Stimulated activated CD8-positive, alpha-beta memory T cell treated with anti-CD3 and anti-CD28 coated beads, Interleukin-12 subunit alpha, Interleukin-12 subunit beta, amount 100 ng/mL, for 4 hours (primary cell): ENCODE results near the gene SRMS.

Experiments
- DNase-seq: peaks from one replicate; pipeline ENCODE4 v3.0.0-alpha.2; 2020; ENCODE audit warnings: low read depth

The SRMS gene, protein sequence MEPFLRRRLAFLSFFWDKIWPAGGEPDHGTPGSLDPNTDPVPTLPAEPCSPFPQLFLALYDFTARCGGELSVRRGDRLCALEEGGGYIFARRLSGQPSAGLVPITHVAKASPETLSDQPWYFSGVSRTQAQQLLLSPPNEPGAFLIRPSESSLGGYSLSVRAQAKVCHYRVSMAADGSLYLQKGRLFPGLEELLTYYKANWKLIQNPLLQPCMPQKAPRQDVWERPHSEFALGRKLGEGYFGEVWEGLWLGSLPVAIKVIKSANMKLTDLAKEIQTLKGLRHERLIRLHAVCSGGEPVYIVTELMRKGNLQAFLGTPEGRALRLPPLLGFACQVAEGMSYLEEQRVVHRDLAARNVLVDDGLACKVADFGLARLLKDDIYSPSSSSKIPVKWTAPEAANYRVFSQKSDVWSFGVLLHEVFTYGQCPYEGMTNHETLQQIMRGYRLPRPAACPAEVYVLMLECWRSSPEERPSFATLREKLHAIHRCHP

GRCh38 chr20:63547725-63548480 is at the start of gene SRMS:
SRMS (minus strand) TSS chr20:63547749; CDS start chr20:63547463, 286 bp downstream.
- no peak for DNase-seq

GRCh38 chr20:63596423-63596822 is 48.9 kb upstream of the SRMS start:
- no peak for DNase-seq

- no peak for DNase-seq
Observed at GRCh38 chr20:63595416-63596127, 48.0 kb upstream of the SRMS start.

- DNase-seq, result no peak
Observed at GRCh38 chr20:63594043-63594561, 46.6 kb upstream of the SRMS start.

DNA sequence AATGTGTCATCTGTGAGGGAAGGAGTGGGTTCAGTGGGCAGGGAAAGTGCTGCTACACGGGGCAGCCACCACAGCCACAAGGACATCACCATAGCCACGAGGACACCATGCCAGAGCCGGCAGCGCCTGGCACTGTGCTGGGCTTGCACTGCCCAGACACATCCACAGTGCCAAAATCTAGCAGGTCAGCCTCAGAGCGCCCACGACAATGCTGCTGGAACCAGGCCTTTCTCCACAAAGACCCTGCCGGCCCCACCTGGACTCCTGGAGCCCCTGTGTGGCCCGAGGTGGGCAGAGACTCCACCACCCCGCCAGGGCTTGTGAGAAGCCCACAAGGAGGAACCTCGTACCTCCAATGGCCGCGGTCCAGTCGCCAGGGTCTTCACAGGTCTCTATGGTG is 45.1 kb upstream of the SRMS start:
- DNase-seq, result no peak

GRCh38 chr20:63591786-63592355 is 44.3 kb upstream of the SRMS start:
- no peak for DNase-seq

- no peak for DNase-seq
Observed at GRCh38 chr20:63591147-63591533, 43.6 kb upstream of the SRMS start.

DNA sequence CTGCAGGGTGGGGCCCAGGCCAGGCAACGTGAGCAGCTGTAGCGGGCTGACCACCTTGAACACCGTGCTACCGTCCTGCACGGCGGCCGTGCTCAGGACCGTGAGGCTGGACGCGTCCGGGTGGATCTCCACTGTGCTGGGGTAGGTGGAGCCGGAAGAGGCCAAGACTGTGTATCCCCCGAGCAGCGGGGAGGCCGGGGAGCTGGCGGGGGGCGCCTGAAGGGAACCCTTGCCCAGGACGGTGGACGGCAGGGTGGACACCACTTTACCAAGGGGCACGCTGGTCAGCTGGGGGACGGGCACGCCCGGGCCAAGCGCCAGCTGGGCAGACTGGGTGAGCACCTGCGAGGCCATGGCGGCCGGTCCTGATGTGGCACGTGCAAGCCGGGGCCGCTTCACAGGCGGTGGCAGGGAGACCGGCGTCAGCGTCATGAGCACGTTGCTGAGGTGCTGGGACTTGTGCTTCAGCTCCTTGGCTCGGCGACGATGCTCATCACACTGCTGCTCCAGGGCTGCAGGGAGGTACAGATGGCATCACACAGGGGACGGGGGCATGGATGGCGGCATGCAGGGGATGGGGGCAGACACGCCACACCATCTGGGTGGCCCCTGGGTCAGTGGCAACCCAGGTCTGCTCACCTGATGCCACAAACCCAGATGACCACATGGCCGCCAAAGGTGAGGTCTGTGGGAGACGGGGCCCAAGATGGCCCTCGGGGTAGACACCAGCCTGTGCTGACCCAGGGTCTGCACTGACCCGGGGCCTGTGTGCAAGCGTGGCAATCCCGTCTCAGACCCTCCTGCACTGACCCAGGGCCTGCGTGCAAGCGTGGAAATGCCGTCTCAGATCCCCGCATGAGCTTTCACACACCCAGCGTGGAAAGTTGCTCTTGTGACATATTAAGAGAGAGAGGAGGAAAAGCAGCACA is 42.9 kb upstream of the SRMS start:
- no peak for DNase-seq

- DNase-seq, result no peak
Observed at GRCh38 chr20:63589261-63590217, 42.0 kb upstream of the SRMS start.

DNA sequence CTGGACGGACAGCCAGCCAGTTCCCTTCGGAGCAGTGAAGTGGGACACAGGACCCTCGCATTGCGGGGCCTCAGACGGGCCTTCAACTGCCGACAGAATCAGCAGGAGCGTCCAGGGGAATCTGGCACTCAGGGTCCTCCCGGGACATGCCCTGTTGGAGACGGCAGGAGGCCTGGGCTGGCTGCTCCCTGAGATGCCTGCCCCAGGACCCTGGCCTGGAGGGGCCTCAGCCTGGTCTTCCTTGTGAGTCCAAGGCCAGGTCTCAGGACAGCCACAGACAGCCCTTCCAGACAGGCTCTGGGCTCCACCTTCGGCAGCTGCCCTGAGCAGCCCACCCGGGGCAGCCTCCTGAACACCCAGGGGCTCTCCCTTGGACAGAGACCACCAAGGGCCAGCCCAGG is 41.1 kb upstream of the SRMS start:
- no peak for DNase-seq

DNA sequence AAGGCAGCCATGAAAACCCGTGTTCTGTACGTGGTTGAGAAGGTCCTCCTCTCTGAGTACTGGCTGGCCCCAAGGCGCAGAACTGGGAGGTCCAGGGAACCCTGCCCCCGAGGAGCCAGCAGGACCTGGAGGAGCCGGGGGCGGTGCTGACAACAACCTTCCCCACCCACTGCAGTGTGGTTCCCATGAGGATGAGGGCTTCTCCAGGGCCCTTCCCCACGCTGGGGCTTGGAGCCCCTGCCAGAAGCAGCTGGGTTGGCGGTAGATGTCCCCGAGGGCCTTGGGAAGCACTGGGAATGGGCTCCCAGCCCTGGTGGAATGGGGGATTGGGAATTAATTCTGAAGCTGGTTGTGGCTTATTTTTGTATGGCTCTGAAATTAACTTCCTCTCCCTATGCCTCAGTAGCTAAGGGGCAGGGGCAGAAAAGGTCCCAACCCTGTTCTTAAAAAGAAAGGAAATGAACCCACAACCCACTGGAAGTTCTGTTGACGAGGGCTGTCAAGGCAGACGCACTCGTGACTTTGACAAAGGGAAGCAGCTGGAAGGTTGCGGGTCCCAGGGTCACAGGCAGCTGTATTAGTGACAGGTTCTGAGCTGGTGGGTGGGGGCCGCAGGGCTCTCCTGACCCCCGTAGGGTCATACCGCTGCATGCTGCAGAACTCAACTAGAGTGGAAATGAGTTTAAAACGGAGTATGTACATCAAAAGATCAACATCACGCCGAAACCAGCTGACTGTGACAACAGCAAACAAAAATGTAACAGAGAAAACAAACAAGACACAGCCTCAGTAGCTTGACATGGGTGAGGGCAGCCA is 40.4 kb upstream of the SRMS start:
- no peak for DNase-seq

- DNase-seq, result no peak
Observed at GRCh38 chr20:63587256-63587655, 39.7 kb upstream of the SRMS start.

DNA sequence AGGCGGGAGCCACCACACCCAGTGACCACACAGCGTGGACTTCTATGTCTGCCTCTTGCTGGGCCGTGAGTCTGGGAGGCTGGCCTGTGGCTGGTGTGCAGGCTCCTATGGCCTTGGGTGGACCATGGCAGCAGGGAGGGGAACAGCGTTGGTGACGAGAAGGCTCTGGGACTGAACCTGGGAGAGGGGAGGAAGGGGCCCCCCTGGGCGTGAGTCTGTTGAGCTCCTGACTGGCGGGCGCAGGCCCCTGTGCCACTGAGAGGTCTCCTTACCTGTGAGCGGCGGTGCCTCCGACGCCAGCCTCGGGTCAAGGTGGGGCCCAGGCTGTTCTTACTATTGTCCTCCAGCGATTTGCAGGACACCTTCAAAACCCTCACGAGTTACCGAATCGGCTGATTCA is 39.2 kb upstream of the SRMS start:
- no peak for DNase-seq

DNA sequence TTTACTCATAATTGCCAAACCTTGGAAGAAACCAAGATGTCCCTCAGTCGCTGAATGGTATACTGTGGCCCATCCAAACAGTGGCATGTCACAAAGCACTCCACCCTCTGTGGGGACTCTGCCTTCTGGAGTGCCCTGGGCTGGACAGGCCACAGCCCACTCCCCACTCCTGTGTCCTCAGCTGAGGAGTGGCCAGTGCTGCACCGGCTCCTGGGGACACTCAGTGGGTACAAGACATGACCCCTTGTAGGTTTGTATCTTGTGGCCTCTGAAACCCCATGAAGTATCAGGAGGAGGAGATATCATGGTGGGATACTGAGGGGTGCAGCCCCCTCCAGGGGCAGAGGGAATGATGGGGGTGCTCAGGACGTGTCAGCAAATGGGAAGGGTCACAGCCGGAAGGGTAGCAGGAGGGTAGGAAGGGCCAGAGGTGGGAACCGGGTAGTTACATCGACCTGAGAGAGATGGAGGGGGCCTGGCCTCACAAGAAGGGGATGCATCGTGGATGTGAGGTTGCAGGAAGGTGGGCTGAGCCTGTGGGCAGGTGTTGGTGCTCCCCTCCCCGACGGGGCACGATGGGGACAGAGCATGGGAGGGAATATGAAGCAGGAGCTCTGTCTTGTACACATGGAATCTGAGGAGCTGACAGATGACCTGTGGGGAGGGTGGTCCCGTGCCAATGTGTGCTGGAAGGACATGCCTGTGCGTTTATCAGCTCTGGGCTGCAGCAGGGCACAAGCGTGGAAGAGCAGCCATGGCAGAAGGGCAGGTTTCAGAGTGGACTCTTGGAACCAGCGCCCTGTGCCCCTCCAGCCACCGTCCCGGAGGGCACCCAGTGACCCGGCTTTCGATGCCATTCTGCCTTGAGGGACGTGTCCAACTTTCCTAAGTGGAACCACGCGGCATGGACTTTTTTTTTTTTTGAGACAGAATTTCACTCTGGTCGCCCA is 38.3 kb upstream of the SRMS start:
- DNase-seq, result no peak

GRCh38 chr20:63582382-63583063 is 35.0 kb upstream of the SRMS start:
- DNase-seq, result no peak

DNA sequence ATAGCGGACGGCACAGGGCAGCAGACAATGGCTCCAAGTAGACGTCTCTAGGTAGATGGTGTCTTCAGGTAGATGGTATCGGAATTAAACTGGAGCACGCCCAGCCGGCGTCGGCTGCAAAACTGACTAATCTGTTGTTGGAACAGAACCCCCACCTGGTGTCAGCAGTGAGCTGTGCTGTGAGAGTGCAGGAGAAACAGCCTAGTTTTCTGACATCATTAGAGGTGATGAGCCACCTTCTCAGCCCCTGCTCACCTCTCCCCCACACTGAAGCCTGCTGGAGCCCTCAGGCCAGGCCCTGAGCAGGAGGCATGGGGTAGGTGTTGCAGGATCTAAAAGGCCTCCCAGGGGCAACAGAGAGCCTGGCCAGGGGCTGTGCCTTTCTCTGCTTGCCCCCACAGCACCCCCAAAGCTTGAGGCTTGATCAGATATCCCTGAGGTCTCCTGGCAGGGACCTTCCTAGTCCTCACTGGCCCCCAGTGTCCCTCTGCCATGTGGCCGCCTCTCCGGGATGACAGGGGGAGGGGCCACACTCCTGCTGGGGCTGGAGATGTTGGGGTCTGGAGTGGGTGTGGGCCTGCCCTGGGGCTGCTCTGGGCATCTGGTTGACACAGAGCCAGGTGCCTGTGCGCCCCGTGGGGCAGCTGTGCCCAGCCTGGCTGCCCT is 33.4 kb upstream of the SRMS start:
- DNase-seq, result peak; percentile 43
